ENCODE data around the gene EXOC4. TPM values are rescaled to one million over a fixed set of nuclear protein-coding genes. Genes with fewer than 3 reads are reported as not detected.

EXOC4 gene
- total RNA-seq, 4 donors from 2014 or later, result 60.0 to 187 (median 80.1) TPM

- no peak overlapping the region for H3K27ac ChIP-seq
- TF ChIP-seq POLR2A (IDR thresholded peaks at IDR 0.05) (no peak), POLR2AphosphoS5 (IDR thresholded peaks at IDR 0.05) (no peak), EP300 (IDR thresholded peaks at IDR 0.05) (no peak)
- TF ChIP-seq, protein P1, sequence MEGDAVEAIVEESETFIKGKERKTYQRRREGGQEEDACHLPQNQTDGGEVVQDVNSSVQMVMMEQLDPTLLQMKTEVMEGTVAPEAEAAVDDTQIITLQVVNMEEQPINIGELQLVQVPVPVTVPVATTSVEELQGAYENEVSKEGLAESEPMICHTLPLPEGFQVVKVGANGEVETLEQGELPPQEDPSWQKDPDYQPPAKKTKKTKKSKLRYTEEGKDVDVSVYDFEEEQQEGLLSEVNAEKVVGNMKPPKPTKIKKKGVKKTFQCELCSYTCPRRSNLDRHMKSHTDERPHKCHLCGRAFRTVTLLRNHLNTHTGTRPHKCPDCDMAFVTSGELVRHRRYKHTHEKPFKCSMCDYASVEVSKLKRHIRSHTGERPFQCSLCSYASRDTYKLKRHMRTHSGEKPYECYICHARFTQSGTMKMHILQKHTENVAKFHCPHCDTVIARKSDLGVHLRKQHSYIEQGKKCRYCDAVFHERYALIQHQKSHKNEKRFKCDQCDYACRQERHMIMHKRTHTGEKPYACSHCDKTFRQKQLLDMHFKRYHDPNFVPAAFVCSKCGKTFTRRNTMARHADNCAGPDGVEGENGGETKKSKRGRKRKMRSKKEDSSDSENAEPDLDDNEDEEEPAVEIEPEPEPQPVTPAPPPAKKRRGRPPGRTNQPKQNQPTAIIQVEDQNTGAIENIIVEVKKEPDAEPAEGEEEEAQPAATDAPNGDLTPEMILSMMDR (IDR thresholded peaks at IDR 0.05), result no peak
- H3K4me1 ChIP-seq, result no peaks in the 10 kb centered on the region
- no peaks in the 10 kb centered on the region for H3K27me3 ChIP-seq
- H3K9me3 ChIP-seq, result peaks cover 22% of the 10 kb centered on the region
- no peak overlapping the region for H3K4me3 ChIP-seq
- no peak for DNase-seq (ENCODE audit: low spot score in 2 of 2)
- H3K36me3 ChIP-seq, result peaks cover 38% of the 10 kb centered on the region
Measured at GRCh38 chr7:133921635-133922182, 668.8 kb downstream of the EXOC4 start.

- DNase-seq (ENCODE audit: low spot score in 2 of 2), result no peak
- Histone ChIP-seq H3K36me3 (peaks cover 24% of the 10 kb centered on the region), H3K4me3 (no peak overlapping the region), H3K27me3 (no peaks in the 10 kb centered on the region), H3K9me3 (peaks cover 22% of the 10 kb centered on the region), H3K4me1 (no peaks in the 10 kb centered on the region), H3K27ac (no peak overlapping the region)
- TF ChIP-seq, protein P1 (IDR thresholded peaks at IDR 0.05), result no peak
- TF ChIP-seq POLR2AphosphoS5 (IDR thresholded peaks at IDR 0.05) (no peak), EP300 (IDR thresholded peaks at IDR 0.05) (no peak), POLR2A (IDR thresholded peaks at IDR 0.05) (no peak)
- WGBS, result 87% methylated on average over 4 of the region's 4 CpGs
Measured at GRCh38 chr7:133923974-133924373, 671.1 kb downstream of the EXOC4 start.

- no peak for TF ChIP-seq EP300 (IDR thresholded peaks at IDR 0.05)
- no peak for TF ChIP-seq POLR2AphosphoS5 (IDR thresholded peaks at IDR 0.05)
- TF ChIP-seq, protein P1 (IDR thresholded peaks at IDR 0.05), result no peak
- TF ChIP-seq POLR2A (IDR thresholded peaks at IDR 0.05), result no peak
- H3K9me3 ChIP-seq, result no peaks in the 10 kb centered on the region
- DNase-seq (ENCODE audit: low spot score in 2 of 2), result no peak
- no peaks in the 10 kb centered on the region for H3K36me3 ChIP-seq
- no peak overlapping the region for H3K4me3 ChIP-seq
- no peak overlapping the region for H3K27ac ChIP-seq
- 69% methylated on average over 1 of the region's 1 CpG for WGBS
- no peaks in the 10 kb centered on the region for H3K27me3 ChIP-seq
- no peaks in the 10 kb centered on the region for H3K4me1 ChIP-seq
Measured at GRCh38 chr7:133931053-133931452, 678.2 kb downstream of the EXOC4 start.

DNA sequence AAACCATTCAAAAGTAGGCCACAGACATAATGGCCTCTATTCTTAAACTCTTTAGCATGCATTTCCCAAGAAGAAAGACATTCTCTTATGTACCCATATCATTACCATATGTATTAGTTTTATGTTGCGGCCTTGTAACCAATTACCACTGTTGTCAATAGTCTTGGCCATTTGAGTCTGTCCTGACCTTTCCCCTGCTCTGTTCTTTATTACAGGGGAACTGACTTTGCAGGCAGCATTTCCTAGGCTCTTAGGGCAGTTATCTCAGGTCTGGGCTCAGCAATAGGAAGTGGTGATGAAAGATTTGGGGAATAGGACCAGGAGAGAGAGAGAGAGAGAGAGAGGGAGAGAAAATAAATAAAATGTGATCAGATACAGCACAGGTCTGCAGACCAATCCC is 679.7 kb downstream of the EXOC4 start:
- H3K4me3 ChIP-seq, result no peak overlapping the region
- H3K36me3 ChIP-seq, result no peaks in the 10 kb centered on the region
- no peak overlapping the region for H3K27ac ChIP-seq
- 2% methylated on average over 1 of the region's 1 CpG for whole genome bisulfite sequencing
- DNase-seq (ENCODE audit: low spot score in 2 of 2), result no peak
- H3K9me3 ChIP-seq, result no peaks in the 10 kb centered on the region
- no peaks in the 10 kb centered on the region for H3K4me1 ChIP-seq
- no peaks in the 10 kb centered on the region for H3K27me3 ChIP-seq
- TF ChIP-seq EP300 (IDR thresholded peaks at IDR 0.05) (no peak), POLR2A (IDR thresholded peaks at IDR 0.05) (no peak), POLR2AphosphoS5 (IDR thresholded peaks at IDR 0.05) (no peak)
- TF ChIP-seq, protein P1 (IDR thresholded peaks at IDR 0.05), result no peak

- H3K27ac ChIP-seq, result no peak overlapping the region
- H3K4me1 ChIP-seq, result no peaks in the 10 kb centered on the region
- TF ChIP-seq, protein P1 (IDR thresholded peaks at IDR 0.05), result no peak
- no peak for TF ChIP-seq EP300 (IDR thresholded peaks at IDR 0.05)
- TF ChIP-seq POLR2AphosphoS5 (IDR thresholded peaks at IDR 0.05), result no peak
- no peak for TF ChIP-seq POLR2A (IDR thresholded peaks at IDR 0.05)
- peaks cover 8% of the 10 kb centered on the region for H3K36me3 ChIP-seq
- 71% methylated on average over 9 of the region's 9 CpGs for WGBS
- no peak overlapping the region for H3K4me3 ChIP-seq
- no peaks in the 10 kb centered on the region for H3K9me3 ChIP-seq
- DNase-seq (ENCODE audit: low spot score in 2 of 2), result no peak
- H3K27me3 ChIP-seq, result no peaks in the 10 kb centered on the region
Measured at GRCh38 chr7:133934262-133934976, 681.5 kb downstream of the EXOC4 start.
